ENCODE results near the gene HNF1A.

DNA sequence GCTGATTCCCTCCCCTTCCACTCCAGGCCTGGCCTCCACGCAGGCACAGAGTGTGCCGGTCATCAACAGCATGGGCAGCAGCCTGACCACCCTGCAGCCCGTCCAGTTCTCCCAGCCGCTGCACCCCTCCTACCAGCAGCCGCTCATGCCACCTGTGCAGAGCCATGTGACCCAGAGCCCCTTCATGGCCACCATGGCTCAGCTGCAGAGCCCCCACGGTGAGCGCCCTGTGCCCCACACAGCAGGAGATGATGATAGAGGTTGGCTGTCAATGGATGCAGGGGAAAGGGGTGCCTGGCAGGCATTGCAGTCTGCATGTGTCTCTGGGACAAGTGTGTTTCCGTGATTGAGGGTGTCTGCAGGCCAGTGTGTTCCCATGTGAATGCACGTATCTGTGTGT is 19.1 kb downstream of the HNF1A start:
- TF ChIP-seq, protein P1, sequence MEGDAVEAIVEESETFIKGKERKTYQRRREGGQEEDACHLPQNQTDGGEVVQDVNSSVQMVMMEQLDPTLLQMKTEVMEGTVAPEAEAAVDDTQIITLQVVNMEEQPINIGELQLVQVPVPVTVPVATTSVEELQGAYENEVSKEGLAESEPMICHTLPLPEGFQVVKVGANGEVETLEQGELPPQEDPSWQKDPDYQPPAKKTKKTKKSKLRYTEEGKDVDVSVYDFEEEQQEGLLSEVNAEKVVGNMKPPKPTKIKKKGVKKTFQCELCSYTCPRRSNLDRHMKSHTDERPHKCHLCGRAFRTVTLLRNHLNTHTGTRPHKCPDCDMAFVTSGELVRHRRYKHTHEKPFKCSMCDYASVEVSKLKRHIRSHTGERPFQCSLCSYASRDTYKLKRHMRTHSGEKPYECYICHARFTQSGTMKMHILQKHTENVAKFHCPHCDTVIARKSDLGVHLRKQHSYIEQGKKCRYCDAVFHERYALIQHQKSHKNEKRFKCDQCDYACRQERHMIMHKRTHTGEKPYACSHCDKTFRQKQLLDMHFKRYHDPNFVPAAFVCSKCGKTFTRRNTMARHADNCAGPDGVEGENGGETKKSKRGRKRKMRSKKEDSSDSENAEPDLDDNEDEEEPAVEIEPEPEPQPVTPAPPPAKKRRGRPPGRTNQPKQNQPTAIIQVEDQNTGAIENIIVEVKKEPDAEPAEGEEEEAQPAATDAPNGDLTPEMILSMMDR (IDR thresholded peaks at IDR 0.05; ENCODE audit: poor library complexity, severe bottlenecking): no peak
- TF ChIP-seq, protein P2, sequence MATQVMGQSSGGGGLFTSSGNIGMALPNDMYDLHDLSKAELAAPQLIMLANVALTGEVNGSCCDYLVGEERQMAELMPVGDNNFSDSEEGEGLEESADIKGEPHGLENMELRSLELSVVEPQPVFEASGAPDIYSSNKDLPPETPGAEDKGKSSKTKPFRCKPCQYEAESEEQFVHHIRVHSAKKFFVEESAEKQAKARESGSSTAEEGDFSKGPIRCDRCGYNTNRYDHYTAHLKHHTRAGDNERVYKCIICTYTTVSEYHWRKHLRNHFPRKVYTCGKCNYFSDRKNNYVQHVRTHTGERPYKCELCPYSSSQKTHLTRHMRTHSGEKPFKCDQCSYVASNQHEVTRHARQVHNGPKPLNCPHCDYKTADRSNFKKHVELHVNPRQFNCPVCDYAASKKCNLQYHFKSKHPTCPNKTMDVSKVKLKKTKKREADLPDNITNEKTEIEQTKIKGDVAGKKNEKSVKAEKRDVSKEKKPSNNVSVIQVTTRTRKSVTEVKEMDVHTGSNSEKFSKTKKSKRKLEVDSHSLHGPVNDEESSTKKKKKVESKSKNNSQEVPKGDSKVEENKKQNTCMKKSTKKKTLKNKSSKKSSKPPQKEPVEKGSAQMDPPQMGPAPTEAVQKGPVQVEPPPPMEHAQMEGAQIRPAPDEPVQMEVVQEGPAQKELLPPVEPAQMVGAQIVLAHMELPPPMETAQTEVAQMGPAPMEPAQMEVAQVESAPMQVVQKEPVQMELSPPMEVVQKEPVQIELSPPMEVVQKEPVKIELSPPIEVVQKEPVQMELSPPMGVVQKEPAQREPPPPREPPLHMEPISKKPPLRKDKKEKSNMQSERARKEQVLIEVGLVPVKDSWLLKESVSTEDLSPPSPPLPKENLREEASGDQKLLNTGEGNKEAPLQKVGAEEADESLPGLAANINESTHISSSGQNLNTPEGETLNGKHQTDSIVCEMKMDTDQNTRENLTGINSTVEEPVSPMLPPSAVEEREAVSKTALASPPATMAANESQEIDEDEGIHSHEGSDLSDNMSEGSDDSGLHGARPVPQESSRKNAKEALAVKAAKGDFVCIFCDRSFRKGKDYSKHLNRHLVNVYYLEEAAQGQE (IDR thresholded peaks at IDR 0.05; ENCODE audit: borderline replicate concordance): no peak
- TF ChIP-seq EZH2 (IDR thresholded peaks at IDR 0.05; ENCODE audit: borderline replicate concordance, insufficient read depth, low read length, poor library complexity, severe bottlenecking) (no peak), SMC3 (conservative IDR thresholded peaks at IDR 0.05; ENCODE audit: poor library complexity) (no peak), RAD21 (conservative IDR thresholded peaks at IDR 0.05) (no peak), MXI1 (conservative IDR thresholded peaks at IDR 0.05; ENCODE audit: poor library complexity, severe bottlenecking) (no peak), TAF1 (IDR thresholded peaks at IDR 0.05; ENCODE audit: low read depth) (no peak), POLR2AphosphoS5 (IDR thresholded peaks at IDR 0.05) (no peak)
